ENCODE data around the gene ERFL.

Gene ERFL

GRCh38 chr19:41906271-41906670, 22.0 kb downstream of the ERFL start:
- no peak overlapping the region for H2AFZ ChIP-seq (ENCODE audit: low read depth)
- peaks cover 5% of the 10 kb centered on the region for H3K27me3 ChIP-seq (ENCODE audit: insufficient read depth, low read depth)
- TF ChIP-seq, protein P1, sequence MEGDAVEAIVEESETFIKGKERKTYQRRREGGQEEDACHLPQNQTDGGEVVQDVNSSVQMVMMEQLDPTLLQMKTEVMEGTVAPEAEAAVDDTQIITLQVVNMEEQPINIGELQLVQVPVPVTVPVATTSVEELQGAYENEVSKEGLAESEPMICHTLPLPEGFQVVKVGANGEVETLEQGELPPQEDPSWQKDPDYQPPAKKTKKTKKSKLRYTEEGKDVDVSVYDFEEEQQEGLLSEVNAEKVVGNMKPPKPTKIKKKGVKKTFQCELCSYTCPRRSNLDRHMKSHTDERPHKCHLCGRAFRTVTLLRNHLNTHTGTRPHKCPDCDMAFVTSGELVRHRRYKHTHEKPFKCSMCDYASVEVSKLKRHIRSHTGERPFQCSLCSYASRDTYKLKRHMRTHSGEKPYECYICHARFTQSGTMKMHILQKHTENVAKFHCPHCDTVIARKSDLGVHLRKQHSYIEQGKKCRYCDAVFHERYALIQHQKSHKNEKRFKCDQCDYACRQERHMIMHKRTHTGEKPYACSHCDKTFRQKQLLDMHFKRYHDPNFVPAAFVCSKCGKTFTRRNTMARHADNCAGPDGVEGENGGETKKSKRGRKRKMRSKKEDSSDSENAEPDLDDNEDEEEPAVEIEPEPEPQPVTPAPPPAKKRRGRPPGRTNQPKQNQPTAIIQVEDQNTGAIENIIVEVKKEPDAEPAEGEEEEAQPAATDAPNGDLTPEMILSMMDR (conservative IDR thresholded peaks at IDR 0.05; ENCODE audit: low read depth, low read length): no peak
- no peaks in the 10 kb centered on the region for H3K79me2 ChIP-seq (ENCODE audit: insufficient read depth, low read depth)
- H3K9ac ChIP-seq: no peak overlapping the region
- H3K4me2 ChIP-seq: no peak overlapping the region
- H4K20me1 ChIP-seq (ENCODE audit: insufficient read depth): no peaks in the 10 kb centered on the region
- no peak overlapping the region for H3K27ac ChIP-seq
- H3K4me3 ChIP-seq (IDR thresholded peaks at IDR 0.05; ENCODE audit: insufficient read depth, low read depth, low read length): no peak overlapping the region
- no peaks in the 10 kb centered on the region; the same call in 1 of the 2 replicates for H3K36me3 ChIP-seq (ENCODE audit: insufficient read depth)
- H3K4me1 ChIP-seq (ENCODE audit: low read depth, poor library complexity, severe bottlenecking): no peaks in the 10 kb centered on the region

DNA sequence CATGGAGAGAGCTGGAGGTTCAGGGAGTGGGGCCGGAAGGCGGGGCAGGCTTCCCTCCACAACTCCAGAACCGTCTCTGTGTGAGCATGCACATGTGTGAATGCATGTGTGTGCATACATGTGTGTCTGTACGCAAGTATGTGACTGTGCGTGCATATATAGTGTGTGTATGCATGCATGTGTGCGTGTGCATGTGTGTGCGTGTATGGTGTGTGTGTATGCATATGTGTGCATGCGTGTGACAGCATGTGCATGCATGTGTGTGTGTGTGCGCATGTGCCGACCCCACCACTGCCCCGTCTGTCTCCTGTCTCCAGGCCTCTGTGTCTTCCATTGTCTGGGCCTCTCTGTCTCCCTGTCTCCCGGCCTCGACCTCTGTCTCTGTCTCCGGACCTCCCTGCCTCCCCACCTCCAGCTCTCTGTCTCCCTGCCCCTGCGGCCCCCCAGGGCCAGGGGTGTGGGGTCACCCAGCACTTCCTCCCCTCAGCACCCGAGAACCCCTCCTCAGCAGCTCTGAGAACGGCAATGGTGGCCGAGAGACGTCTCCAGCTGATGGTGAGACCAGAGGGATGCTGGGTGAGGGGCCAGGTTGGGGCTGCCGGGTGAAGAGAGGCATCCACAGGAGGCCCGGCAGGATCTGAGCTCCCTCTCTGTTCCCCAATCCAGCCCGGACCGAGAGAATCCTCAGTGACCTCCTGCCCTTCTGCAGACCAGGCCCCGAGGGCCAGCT, 22.8 kb downstream of the ERFL start:
- Histone ChIP-seq H2AFZ (ENCODE audit: low read depth) (no peak overlapping the region), H3K9ac (no peak overlapping the region), H3K79me2 (ENCODE audit: insufficient read depth, low read depth) (no peaks in the 10 kb centered on the region), H4K20me1 (ENCODE audit: insufficient read depth) (no peaks in the 10 kb centered on the region), H3K27ac (no peak overlapping the region), H3K4me2 (no peak overlapping the region), H3K4me3 (IDR thresholded peaks at IDR 0.05; ENCODE audit: insufficient read depth, low read depth, low read length) (no peak overlapping the region), H3K27me3 (ENCODE audit: insufficient read depth, low read depth) (no peaks in the 10 kb centered on the region), H3K4me1 (ENCODE audit: low read depth, poor library complexity, severe bottlenecking) (no peaks in the 10 kb centered on the region), H3K36me3 (ENCODE audit: insufficient read depth) (no peaks in the 10 kb centered on the region; the same call in 1 of the 2 replicates)
- TF ChIP-seq, protein P1 (conservative IDR thresholded peaks at IDR 0.05; ENCODE audit: low read depth, low read length): no peak

DNA sequence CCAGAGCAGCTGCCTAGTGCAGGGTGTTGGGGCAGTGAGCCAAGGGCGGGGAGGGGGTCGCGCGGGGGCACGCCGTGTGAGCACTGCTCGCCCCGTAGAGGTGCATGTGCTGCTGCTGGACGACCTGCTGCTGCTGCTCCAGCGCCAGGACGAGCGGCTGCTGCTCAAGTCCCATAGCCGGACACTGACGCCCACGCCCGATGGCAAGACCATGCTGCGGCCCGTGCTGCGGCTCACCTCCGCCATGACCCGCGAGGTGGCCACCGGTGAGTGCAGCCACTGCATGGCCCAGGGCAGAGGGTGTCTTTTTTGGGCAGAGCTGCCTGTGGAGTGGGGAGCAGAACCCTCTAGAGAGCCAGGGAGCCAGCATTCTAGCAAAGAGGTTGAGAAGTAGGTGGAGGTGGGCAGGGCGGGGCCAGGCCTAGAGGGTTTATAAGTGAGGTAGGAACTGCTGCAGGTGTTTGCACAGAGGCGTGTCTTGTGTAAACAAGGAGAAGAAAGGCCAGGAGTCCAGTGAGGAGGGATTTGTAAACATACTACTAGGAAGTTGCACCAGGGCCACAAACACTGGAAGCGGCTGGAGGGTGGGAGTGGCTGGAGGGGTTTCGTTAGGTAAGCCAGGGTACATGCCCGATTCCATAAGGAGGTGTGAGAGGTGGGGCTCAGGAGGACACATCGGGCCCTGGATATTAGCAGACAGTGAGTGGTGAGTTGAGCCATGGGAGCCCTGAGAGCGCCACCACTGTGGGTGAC, 24.0 kb downstream of the ERFL start:
- Histone ChIP-seq H3K9ac (no peak overlapping the region), H3K79me2 (ENCODE audit: insufficient read depth, low read depth) (no peaks in the 10 kb centered on the region), H3K4me1 (ENCODE audit: low read depth, poor library complexity, severe bottlenecking) (no peaks in the 10 kb centered on the region), H4K20me1 (ENCODE audit: insufficient read depth) (no peaks in the 10 kb centered on the region), H2AFZ (ENCODE audit: low read depth) (no peak overlapping the region), H3K4me2 (no peak overlapping the region), H3K27me3 (ENCODE audit: insufficient read depth, low read depth) (no peaks in the 10 kb centered on the region), H3K27ac (no peak overlapping the region), H3K36me3 (ENCODE audit: insufficient read depth) (no peaks in the 10 kb centered on the region; the same call in 1 of the 2 replicates), H3K4me3 (IDR thresholded peaks at IDR 0.05; ENCODE audit: insufficient read depth, low read depth, low read length) (no peak overlapping the region)
- TF ChIP-seq, protein P1 (conservative IDR thresholded peaks at IDR 0.05; ENCODE audit: low read depth, low read length): no peak

GRCh38 chr19:41903193-41903953, 24.9 kb downstream of the ERFL start:
- no peak overlapping the region for H3K9ac ChIP-seq
- H4K20me1 ChIP-seq (ENCODE audit: insufficient read depth): no peaks in the 10 kb centered on the region
- H2AFZ ChIP-seq (ENCODE audit: low read depth): no peak overlapping the region
- no peak overlapping the region for H3K4me3 ChIP-seq (IDR thresholded peaks at IDR 0.05; ENCODE audit: insufficient read depth, low read depth, low read length)
- TF ChIP-seq, protein P1 (conservative IDR thresholded peaks at IDR 0.05; ENCODE audit: low read depth, low read length): no peak
- H3K27ac ChIP-seq: no peak overlapping the region
- H3K79me2 ChIP-seq (ENCODE audit: insufficient read depth, low read depth): no peaks in the 10 kb centered on the region
- no peaks in the 10 kb centered on the region for H3K4me1 ChIP-seq (ENCODE audit: low read depth, poor library complexity, severe bottlenecking)
- H3K27me3 ChIP-seq (ENCODE audit: insufficient read depth, low read depth): no peaks in the 10 kb centered on the region
- no peaks in the 10 kb centered on the region; the same call in 1 of the 2 replicates for H3K36me3 ChIP-seq (ENCODE audit: insufficient read depth)
- H3K4me2 ChIP-seq: no peak overlapping the region

Measured in KMS-11 (cell line).